Measurements from ENCODE around the gene SPTBN1.

The SPTBN1 gene

GRCh38 chr2:54471221-54471711 is 15.1 kb downstream of the SPTBN1 start:
- TF ChIP-seq CTCF (IDR thresholded peaks at IDR 0.05), result no peak

- no peak for TF ChIP-seq CTCF (IDR thresholded peaks at IDR 0.05)
Observed at GRCh38 chr2:54473851-54474250, 17.7 kb downstream of the SPTBN1 start.

- no peak for TF ChIP-seq CTCF (IDR thresholded peaks at IDR 0.05)
Observed at GRCh38 chr2:54475285-54475684, 19.2 kb downstream of the SPTBN1 start.

- no peak for TF ChIP-seq CTCF (IDR thresholded peaks at IDR 0.05)
Observed at GRCh38 chr2:54475919-54476318, 19.8 kb downstream of the SPTBN1 start.

GRCh38 chr2:54476852-54477251 is 20.7 kb downstream of the SPTBN1 start:
- TF ChIP-seq CTCF (IDR thresholded peaks at IDR 0.05), result no peak

- TF ChIP-seq CTCF (IDR thresholded peaks at IDR 0.05), result no peak
Observed at GRCh38 chr2:54477896-54478295, 21.8 kb downstream of the SPTBN1 start.

- TF ChIP-seq CTCF (IDR thresholded peaks at IDR 0.05), result no peak
Observed at GRCh38 chr2:54478899-54479298, 22.8 kb downstream of the SPTBN1 start.

- no peak for TF ChIP-seq CTCF (IDR thresholded peaks at IDR 0.05)
Observed at GRCh38 chr2:54479424-54479823, 23.3 kb downstream of the SPTBN1 start.
